ENCODE data around the gene CMSS1.
A peak's percentile ranks its signal among the peaks of the same experiment; 100 is the strongest.

Gene CMSS1

DNA sequence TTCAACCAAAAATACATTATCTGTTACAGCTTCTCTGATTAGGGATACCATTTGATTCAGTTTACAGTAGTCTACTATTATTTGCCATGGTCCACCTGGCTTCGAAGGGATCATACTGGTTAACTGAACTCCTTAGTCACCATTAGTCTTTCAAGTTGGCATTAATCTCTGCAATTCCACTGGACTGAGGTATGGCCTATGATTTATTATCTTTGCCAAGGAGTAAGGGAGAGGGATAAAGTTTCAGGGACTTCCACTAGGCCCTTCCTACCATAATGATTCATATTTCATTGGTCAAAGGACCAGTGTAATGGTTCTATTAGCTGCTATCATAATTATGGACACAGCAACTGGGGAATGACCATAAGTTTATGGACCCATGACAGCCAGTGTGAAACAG, 7.3 kb upstream of the CMSS1 start:
- peaks cover 0 to 7% (median 3%) of the 10 kb centered on the region in 5 experiments for H3K9me3 ChIP-seq (ENCODE audit: control extremely low read depth in 1 of 5, control insufficient read depth in 4 of 5, insufficient read depth in 2 of 5, low read depth in 1 of 5, low read length in 4 of 5)
- no peaks in the 10 kb centered on the region for H3K36me3 ChIP-seq (ENCODE audit: control insufficient read depth in 4 of 4, insufficient read depth in 4 of 4, low read length in 3 of 4)
- ChIA-PET POLR2A (no interaction called here), CTCF (no interaction called here)
- no peaks in the 10 kb centered on the region for H3K27me3 ChIP-seq (replicated peaks in 2 of 5; ENCODE audit: control insufficient read depth in 4 of 5, insufficient read depth in 5 of 5, low read length in 4 of 5)
- no peak overlapping the region for H3K27ac ChIP-seq (ENCODE audit: insufficient read depth in 1 of 2, low read depth in 1 of 2, low read length in 2 of 2, poor library complexity in 1 of 2, severe bottlenecking in 2 of 2)
- 100% methylated on average over 1 of the region's 1 CpG for WGBS (ENCODE audit: insufficient coverage)
- DNase-seq, result no peak
- H3K4me1 ChIP-seq (ENCODE audit: control extremely low read depth in 1 of 4, control insufficient read depth in 4 of 4, insufficient read depth in 4 of 4, low read length in 3 of 4), result no peaks in the 10 kb centered on the region
- H3K4me3 ChIP-seq (ENCODE audit: control insufficient read depth in 1 of 7, extremely low read depth in 1 of 7, insufficient read depth in 4 of 7, low read depth in 2 of 7, low read length in 6 of 7), result no peak overlapping the region

DNA sequence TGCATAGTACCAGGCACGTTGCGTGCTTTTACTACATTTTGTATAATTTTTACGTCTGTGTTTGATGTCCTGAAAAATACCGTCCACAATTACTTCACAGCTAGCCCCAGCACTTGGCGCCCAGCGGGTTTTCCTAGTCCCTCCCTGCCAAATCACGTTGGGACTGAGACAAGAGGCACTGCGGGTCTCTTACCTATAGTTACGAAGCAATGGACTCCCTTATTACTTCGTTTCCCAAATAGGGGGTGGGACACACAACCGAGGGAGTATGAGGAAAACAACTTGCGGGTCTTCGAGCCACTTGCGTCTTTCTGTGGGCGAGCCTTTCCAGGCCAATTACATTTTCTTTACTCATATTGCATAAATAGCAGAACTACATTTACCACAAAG, 620 bp upstream of the CMSS1 start:
- 0% methylated on average over 10 of the region's 15 CpGs for WGBS (ENCODE audit: insufficient coverage)

DNA sequence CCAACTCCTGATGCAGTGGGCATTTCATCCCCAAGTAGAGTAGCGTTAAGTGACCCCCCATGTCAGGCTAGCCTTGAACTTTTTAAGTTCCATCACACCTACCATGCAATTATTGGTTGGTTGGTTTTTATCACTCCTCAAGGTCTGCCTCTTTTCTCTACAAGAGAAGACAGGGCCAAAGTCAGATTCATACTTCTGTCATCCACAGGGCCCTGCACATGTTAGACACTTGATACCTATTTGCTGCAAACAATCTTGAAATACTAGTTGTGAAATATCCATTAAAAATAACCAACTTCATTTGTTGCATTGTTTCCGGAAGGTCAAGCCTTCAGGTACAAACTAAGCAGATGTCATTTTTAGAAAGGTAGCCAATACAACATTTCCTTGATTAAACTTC, 1.2 kb downstream of the CMSS1 start:
- Histone ChIP-seq H3K27ac (ENCODE audit: insufficient read depth in 1 of 2, low read depth in 1 of 2, low read length in 2 of 2, poor library complexity in 1 of 2, severe bottlenecking in 2 of 2) (no peak overlapping the region), H3K36me3 (ENCODE audit: control insufficient read depth in 4 of 4, insufficient read depth in 4 of 4, low read length in 3 of 4) (peaks cover 0 to 3% (median 0%) of the 10 kb centered on the region in 4 experiments), H3K9me3 (ENCODE audit: control extremely low read depth in 1 of 5, control insufficient read depth in 4 of 5, insufficient read depth in 2 of 5, low read depth in 1 of 5, low read length in 4 of 5) (no peaks in the 10 kb centered on the region), H3K4me1 (ENCODE audit: control extremely low read depth in 1 of 4, control insufficient read depth in 4 of 4, insufficient read depth in 4 of 4, low read length in 3 of 4) (peaks cover 12 to 24% (median 15%) of the 10 kb centered on the region in 4 experiments), H3K4me3 (ENCODE audit: control insufficient read depth in 1 of 7, extremely low read depth in 1 of 7, insufficient read depth in 4 of 7, low read depth in 2 of 7, low read length in 6 of 7) (peak overlapping the region in 4 of 7 experiments; percentile 84 to 98 (median 92)), H3K27me3 (replicated peaks in 2 of 5; ENCODE audit: control insufficient read depth in 4 of 5, insufficient read depth in 5 of 5, low read length in 4 of 5) (no peaks in the 10 kb centered on the region)
- no peak for DNase-seq
- CTCF ChIA-PET, result interaction anchor here (1.9 to 2.0 kb wide), 2 partner anchors 12 to 435 kb away, joined by 6 to 8 read pairs; no protein-coding TSS in a partner anchor
- 100% methylated on average over 2 of the region's 2 CpGs for WGBS (ENCODE audit: insufficient coverage)
- POLR2A ChIA-PET, result no interaction called here

More for the DNA sequence above, 620 bp upstream of the CMSS1 start:
- Histone ChIP-seq H3K4me3 (ENCODE audit: control insufficient read depth in 1 of 7, extremely low read depth in 1 of 7, insufficient read depth in 4 of 7, low read depth in 2 of 7, low read length in 6 of 7) (peak overlapping the region in 6 of 7 experiments; percentile 84 to 98 (median 90)), H3K36me3 (ENCODE audit: control insufficient read depth in 4 of 4, insufficient read depth in 4 of 4, low read length in 3 of 4) (peaks cover 0 to 3% (median 0%) of the 10 kb centered on the region in 4 experiments), H3K27ac (ENCODE audit: insufficient read depth in 1 of 2, low read depth in 1 of 2, low read length in 2 of 2, poor library complexity in 1 of 2, severe bottlenecking in 2 of 2) (peak overlapping the region; percentile 99), H3K9me3 (ENCODE audit: control extremely low read depth in 1 of 5, control insufficient read depth in 4 of 5, insufficient read depth in 2 of 5, low read depth in 1 of 5, low read length in 4 of 5) (no peaks in the 10 kb centered on the region), H3K4me1 (ENCODE audit: control extremely low read depth in 1 of 4, control insufficient read depth in 4 of 4, insufficient read depth in 4 of 4, low read length in 3 of 4) (peaks cover 12 to 24% (median 15%) of the 10 kb centered on the region in 4 experiments), H3K27me3 (replicated peaks in 2 of 5; ENCODE audit: control insufficient read depth in 4 of 5, insufficient read depth in 5 of 5, low read length in 4 of 5) (no peaks in the 10 kb centered on the region)
- POLR2A ChIA-PET, result interaction anchor here (0.6 kb wide), 1 partner anchor 532 kb away, joined by 3 read pairs; no protein-coding TSS in a partner anchor
- no peak for DNase-seq
- CTCF ChIA-PET, result interaction anchor here (1.0 to 2.0 kb wide), 2 partner anchors 12 to 14 kb away, joined by 4 to 8 read pairs; no protein-coding TSS in a partner anchor

DNA sequence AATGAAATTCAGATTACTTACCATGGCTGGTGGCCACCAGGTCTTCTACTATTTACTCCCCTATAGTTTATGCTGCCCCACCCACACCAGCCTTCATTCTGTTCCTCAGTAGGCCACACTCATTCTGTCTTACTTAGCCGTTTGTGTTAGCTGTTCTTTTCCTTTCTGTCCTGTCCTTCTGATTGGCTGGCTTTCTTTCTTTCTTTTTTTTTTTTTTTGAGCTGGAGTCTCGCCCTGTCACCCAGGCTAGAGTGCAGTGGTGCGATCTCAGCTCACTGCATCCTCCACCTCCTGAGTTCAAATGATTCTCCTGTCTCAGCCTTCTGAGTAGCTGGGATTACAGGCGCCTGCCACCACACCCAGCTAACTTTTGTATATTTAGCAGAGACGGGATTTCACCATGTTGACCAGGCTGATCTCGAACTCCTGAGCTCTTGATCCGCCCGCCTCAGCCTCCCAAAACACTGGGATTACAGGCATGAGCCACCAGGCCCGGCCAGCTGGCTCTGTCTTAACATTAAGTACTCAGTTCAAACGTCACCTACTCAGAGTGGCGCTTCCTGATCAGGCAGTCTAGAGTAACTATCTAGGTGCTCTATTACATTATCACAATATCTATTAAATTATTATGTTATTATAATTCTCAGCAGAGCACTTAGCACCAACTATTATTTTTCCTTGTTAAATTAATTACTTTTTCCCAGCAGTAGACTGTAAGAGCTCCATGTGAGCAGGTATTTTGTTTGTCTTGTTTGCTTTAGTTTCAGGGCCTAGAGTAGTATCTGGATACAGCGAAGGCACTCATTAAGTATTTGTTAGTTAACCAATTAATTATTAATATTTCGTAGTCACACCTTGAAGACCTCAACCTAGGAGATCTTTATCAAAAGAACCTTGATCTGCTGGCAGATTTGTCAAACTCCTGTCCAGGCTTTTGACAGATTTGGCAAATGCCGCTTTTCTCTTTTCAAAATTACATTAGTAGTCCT, 6.4 kb downstream of the CMSS1 start:
- peaks cover 0 to under 1% (median 0%) of the 10 kb centered on the region in 4 experiments for H3K36me3 ChIP-seq (ENCODE audit: control insufficient read depth in 4 of 4, insufficient read depth in 4 of 4, low read length in 3 of 4)
- WGBS (ENCODE audit: insufficient coverage), result 89% methylated on average over 6 of the region's 14 CpGs
- no peaks in the 10 kb centered on the region for H3K9me3 ChIP-seq (ENCODE audit: control extremely low read depth in 1 of 5, control insufficient read depth in 4 of 5, insufficient read depth in 2 of 5, low read depth in 1 of 5, low read length in 4 of 5)
- H3K27ac ChIP-seq (ENCODE audit: insufficient read depth in 1 of 2, low read depth in 1 of 2, low read length in 2 of 2, poor library complexity in 1 of 2, severe bottlenecking in 2 of 2), result peak overlapping the region in 1 of 2 experiments; percentile 35
- no peaks in the 10 kb centered on the region for H3K27me3 ChIP-seq (replicated peaks in 2 of 5; ENCODE audit: control insufficient read depth in 4 of 5, insufficient read depth in 5 of 5, low read length in 4 of 5)
- CTCF ChIA-PET, result interaction anchor here (0.7 to 2.1 kb wide), 5 partner anchors 7 to 402 kb away, joined by 3 to 12 read pairs (median 7); no protein-coding TSS in a partner anchor
- no peak for DNase-seq
- POLR2A ChIA-PET, result no interaction called here
- no peak overlapping the region for H3K4me3 ChIP-seq (ENCODE audit: control insufficient read depth in 1 of 7, extremely low read depth in 1 of 7, insufficient read depth in 4 of 7, low read depth in 2 of 7, low read length in 6 of 7)
- H3K4me1 ChIP-seq (ENCODE audit: control extremely low read depth in 1 of 4, control insufficient read depth in 4 of 4, insufficient read depth in 4 of 4, low read length in 3 of 4), result peaks cover 3 to 22% (median 6%) of the 10 kb centered on the region in 4 experiments

DNA sequence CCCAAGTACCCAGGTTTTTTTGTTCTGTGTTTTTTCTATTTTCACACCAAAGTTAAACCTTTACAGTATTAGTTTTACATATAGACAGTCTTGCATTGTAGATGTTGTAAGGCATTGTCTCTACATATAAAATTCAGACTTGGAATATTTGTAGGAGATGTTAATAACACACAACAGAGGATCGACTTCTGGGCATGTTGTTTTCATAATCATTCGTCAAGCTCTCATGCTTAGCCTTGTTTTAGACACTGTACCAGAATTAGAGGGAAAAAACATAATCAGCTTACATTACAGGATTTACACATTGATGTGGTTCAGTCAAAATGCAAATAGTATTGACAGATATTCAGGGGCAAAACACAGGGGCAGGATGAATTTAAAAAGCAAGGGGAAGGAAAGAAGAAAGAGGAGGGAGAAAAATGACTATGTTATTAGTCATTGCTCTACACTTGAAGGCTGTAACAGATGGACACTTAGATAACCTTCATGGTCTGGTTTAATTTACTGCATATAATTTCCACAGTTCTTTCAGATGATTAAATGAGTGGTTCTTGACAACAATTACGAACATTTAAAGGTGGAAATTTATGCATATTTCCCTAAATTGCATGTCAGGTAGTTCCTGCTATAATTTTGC, 7.5 kb downstream of the CMSS1 start:
- peak; percentile 51 to 92 (median 80) for DNase-seq
- Histone ChIP-seq H3K36me3 (ENCODE audit: control insufficient read depth in 4 of 4, insufficient read depth in 4 of 4, low read length in 3 of 4) (no peaks in the 10 kb centered on the region), H3K27me3 (replicated peaks in 2 of 5; ENCODE audit: control insufficient read depth in 4 of 5, insufficient read depth in 5 of 5, low read length in 4 of 5) (no peaks in the 10 kb centered on the region), H3K27ac (ENCODE audit: insufficient read depth in 1 of 2, low read depth in 1 of 2, low read length in 2 of 2, poor library complexity in 1 of 2, severe bottlenecking in 2 of 2) (peak overlapping the region in 1 of 2 experiments; percentile 35), H3K4me1 (ENCODE audit: control extremely low read depth in 1 of 4, control insufficient read depth in 4 of 4, insufficient read depth in 4 of 4, low read length in 3 of 4) (peaks cover 3 to 19% (median 6%) of the 10 kb centered on the region in 4 experiments), H3K4me3 (ENCODE audit: control insufficient read depth in 1 of 7, extremely low read depth in 1 of 7, insufficient read depth in 4 of 7, low read depth in 2 of 7, low read length in 6 of 7) (peak overlapping the region in 1 of 7 experiments; percentile 34), H3K9me3 (ENCODE audit: control extremely low read depth in 1 of 5, control insufficient read depth in 4 of 5, insufficient read depth in 2 of 5, low read depth in 1 of 5, low read length in 4 of 5) (no peaks in the 10 kb centered on the region)
- CTCF ChIA-PET, result no interaction called here
- 30% methylated on average over 2 of the region's 3 CpGs for WGBS (ENCODE audit: insufficient coverage)
- POLR2A ChIA-PET, result no interaction called here

DNA sequence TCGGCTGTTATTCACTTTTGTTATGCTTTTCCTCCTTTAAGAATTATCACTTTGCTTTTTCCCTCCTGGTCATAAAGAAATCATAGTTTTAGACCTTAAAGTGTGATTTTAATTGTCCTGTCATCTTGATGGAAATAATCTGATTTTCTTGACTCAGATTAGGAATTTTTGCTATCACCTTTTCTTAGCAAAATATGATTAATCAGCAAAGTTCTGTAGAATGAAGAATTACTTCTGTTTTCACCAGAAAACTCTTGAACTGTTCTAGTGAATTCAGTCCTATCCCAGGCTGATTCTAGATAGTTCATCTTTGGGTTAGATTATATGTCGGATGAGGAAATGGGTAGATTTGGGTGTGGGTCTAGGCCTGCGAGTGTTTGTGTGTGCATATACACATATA, 12.2 kb downstream of the CMSS1 start:
- no peaks in the 10 kb centered on the region for H3K9me3 ChIP-seq (ENCODE audit: control extremely low read depth in 1 of 5, control insufficient read depth in 4 of 5, insufficient read depth in 2 of 5, low read depth in 1 of 5, low read length in 4 of 5)
- H3K4me3 ChIP-seq (ENCODE audit: control insufficient read depth in 1 of 7, extremely low read depth in 1 of 7, insufficient read depth in 4 of 7, low read depth in 2 of 7, low read length in 6 of 7), result no peak overlapping the region
- CTCF ChIA-PET, result interaction anchor here (0.8 to 3.5 kb wide), 5 partner anchors 10 to 424 kb away, joined by 3 to 19 read pairs (median 4); partner anchors contain the start of gene CMSS1
- no peak for DNase-seq
- no CpG with 5 or more reads among the region's 3 CpGs for WGBS (ENCODE audit: insufficient coverage)
- H3K27ac ChIP-seq (ENCODE audit: insufficient read depth in 1 of 2, low read depth in 1 of 2, low read length in 2 of 2, poor library complexity in 1 of 2, severe bottlenecking in 2 of 2), result no peak overlapping the region
- H3K4me1 ChIP-seq (ENCODE audit: control extremely low read depth in 1 of 4, control insufficient read depth in 4 of 4, insufficient read depth in 4 of 4, low read length in 3 of 4), result peaks cover 3 to 16% (median 5%) of the 10 kb centered on the region in 4 experiments
- POLR2A ChIA-PET, result no interaction called here
- H3K27me3 ChIP-seq (replicated peaks in 2 of 5; ENCODE audit: control insufficient read depth in 4 of 5, insufficient read depth in 5 of 5, low read length in 4 of 5), result no peaks in the 10 kb centered on the region
- H3K36me3 ChIP-seq (ENCODE audit: control insufficient read depth in 4 of 4, insufficient read depth in 4 of 4, low read length in 3 of 4), result no peaks in the 10 kb centered on the region
